GM10266 (cell line): ENCODE data around the gene ETV3.

Experiments
- DNase-seq: peaks from one replicate; pipeline ENCODE4 v3.0.0; 2012; ENCODE audit errors: extremely low spot score
- TF ChIP-seq, protein P1 (sequence below): IDR thresholded peaks from 2 replicates; pipeline ENCODE4 v1.5.1; 2012; ENCODE audit warnings: mild to moderate bottlenecking, low read depth; ENCODE audit not compliant: control insufficient read depth, insufficient read depth; ENCODE audit errors: missing control alignments

The ETV3 gene

GRCh38 chr1:157116737-157117103 lies 21.5 kb downstream of the ETV3 start:
- no peak for DNase-seq
- TF ChIP-seq, protein P1, sequence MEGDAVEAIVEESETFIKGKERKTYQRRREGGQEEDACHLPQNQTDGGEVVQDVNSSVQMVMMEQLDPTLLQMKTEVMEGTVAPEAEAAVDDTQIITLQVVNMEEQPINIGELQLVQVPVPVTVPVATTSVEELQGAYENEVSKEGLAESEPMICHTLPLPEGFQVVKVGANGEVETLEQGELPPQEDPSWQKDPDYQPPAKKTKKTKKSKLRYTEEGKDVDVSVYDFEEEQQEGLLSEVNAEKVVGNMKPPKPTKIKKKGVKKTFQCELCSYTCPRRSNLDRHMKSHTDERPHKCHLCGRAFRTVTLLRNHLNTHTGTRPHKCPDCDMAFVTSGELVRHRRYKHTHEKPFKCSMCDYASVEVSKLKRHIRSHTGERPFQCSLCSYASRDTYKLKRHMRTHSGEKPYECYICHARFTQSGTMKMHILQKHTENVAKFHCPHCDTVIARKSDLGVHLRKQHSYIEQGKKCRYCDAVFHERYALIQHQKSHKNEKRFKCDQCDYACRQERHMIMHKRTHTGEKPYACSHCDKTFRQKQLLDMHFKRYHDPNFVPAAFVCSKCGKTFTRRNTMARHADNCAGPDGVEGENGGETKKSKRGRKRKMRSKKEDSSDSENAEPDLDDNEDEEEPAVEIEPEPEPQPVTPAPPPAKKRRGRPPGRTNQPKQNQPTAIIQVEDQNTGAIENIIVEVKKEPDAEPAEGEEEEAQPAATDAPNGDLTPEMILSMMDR: no peak

DNA sequence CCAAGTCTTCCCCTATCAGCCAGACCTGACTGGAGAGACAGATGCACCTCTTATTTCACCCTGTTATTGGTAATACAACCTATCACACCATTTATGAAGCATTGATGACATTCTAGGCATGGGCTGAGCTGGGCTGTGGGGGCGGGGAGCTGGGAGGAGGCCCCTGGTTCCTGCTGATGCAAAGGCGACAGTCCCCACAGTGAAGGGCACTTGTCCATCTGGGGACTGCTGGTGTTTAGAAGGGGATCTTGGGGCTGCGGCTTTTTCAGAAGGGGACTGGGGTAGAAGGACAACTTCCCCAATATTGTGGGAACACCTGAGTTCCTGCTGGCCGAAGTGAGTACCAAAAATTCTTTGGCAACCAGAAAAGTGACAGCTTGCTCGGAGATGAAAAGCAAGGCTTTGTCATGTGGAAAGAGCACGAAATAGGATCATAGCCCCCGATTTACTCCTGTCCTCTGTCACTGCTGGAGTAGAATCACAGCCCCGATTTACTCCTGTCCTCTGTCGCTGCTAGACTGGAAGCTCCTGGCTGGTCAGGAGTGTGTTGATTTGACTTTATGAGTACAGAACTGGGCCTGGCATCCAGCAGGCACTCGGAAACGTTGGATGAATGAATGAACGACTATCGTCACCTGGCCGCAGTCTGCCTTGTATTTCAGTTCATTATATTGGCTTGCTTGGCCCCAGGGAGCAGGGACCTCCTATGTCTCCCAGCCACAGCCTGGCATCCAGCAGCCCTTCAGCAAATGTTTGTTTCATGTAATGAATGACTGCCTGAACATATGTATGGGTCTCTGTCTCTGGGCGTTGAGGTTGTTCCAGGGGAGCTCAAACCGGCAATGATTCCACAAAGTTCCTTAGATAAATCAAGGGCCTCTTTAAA lies 22.1 kb downstream of the ETV3 start:
- no peak for DNase-seq
- TF ChIP-seq, protein P1: no peak

GRCh38 chr1:157115429-157115838 lies 22.8 kb downstream of the ETV3 start:
- DNase-seq: no peak
- TF ChIP-seq, protein P1: no peak

DNA sequence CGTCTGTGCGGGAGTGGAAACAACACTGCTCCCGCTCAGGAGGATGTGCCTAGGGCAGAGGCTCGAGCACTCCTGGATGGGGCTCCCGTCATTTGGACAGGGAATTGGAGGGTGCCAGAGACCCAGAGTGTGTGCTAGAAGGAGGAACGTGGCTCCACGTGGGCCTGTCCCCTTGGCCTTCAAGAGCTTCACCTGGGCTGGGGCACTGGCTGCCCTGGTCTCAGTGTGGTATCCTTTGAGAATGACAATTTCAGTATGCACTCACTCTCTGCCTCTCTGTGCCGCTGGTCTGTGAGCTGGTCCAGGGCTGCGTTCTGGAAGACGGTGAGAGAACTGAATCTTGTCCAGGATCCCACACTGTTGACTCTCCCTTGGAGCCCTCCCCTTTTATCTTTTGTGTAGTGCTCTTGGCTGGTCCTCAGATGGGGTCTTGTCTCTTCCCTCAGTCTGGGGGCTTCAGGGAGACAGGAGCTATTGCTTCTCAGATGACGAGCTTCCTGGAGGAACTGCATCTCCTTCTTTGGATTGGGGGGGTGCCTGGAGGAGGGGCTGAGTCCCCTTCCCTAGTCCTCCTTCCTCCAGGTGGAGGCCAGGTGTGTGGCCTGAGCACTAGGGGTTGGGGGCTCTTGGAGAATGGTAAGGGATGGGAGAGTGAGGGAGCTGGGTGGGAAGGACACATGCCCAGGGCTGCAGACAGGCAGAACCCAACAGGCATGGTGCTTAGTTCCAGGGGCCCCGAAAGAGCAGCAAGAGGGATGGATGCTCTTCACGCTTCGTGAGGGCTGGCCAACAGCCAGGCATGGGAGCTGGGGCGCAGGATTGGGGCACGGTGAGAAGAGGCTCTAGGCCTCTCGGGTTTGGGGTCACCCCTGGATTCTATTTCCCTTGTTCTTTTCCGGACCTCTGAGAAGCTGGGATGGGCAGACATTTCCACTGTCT lies 23.7 kb downstream of the ETV3 start:
- TF ChIP-seq, protein P1: no peak
- DNase-seq: no peak

DNA sequence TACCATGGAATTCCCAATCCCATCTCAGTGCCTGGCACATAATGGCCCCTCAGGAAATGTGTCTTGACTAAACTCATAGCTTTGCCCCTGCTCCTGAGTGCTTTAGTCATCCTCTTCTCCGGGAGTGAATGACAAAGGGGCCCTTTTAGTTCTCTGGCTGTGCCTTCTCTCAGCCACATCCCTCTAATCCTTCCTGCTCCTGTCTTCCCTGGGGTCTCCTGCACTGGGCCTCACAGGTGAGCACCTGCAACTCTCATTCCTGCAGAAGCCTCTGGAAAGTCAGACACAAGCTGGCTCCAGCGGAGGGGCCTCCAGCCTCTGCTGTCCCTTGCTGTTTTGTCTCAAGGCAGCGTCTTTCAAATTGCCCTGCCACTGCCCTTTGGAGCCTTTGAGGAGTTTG lies 24.6 kb downstream of the ETV3 start:
- DNase-seq: no peak

DNA sequence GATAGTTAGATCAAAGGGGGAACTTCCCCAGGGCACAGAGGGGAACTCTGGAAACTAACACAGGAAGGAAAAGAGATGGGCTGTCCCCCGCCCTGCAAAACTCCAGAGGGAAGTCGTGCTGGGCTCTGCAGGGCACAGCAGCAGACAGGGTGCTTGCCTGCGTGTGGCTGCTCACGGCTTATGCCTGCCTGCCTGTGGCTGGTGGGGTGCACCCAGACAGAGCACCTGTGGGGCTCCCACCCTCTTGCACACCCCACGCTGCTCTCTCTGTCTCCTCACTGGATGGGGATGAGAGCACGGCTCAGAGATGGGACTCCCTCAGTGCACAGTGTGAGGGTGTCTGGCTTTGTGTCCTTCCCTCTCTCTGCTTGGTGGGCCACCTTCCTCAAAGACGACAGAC lies 25.1 kb downstream of the ETV3 start:
- DNase-seq: no peak

More for the DNA sequence above, 24.6 kb downstream of the ETV3 start:
- TF ChIP-seq, protein P1: no peak

More for the DNA sequence above, 25.1 kb downstream of the ETV3 start:
- TF ChIP-seq, protein P1: no peak
